Activated naive CD8-positive, alpha-beta T cell treated with anti-CD3 and anti-CD28 coated beads for 36 hours (primary cell): Measurements from ENCODE around the gene ILKAP. TPM values are rescaled to one million over a fixed set of nuclear protein-coding genes. Genes with fewer than 3 reads are reported as not detected.
"Not testable (repeated sequence)": the region's sequence is repeated elsewhere in the genome, so short reads cannot be mapped to it uniquely, and the experiment has no call there.

ENCODE experiments used
- DNase-seq: peaks from one replicate; pipeline ENCODE4 v3.0.0; 2021
- H3K27ac Mint-ChIP-seq: one replicate; pipeline ENCODE4 v1.8.0; 2022; ENCODE audit warnings: mild to moderate bottlenecking, moderate library complexity, mixed read lengths
- H3K27me3 Mint-ChIP-seq: one replicate; pipeline ENCODE4 v1.8.0; 2022; ENCODE audit warnings: mild to moderate bottlenecking, mixed read lengths
- H3K36me3 Mint-ChIP-seq: one replicate; pipeline ENCODE4 v1.8.0; 2021; ENCODE audit warnings: mild to moderate bottlenecking, mixed read lengths
- H3K4me1 Mint-ChIP-seq: one replicate; pipeline ENCODE4 v1.8.0; 2021; ENCODE audit warnings: mixed read lengths
- H3K4me3 Mint-ChIP-seq: one replicate; pipeline ENCODE4 v1.8.0; 2022; ENCODE audit warnings: mild to moderate bottlenecking, moderate library complexity, mixed read lengths
- H3K9me3 Mint-ChIP-seq: one replicate; pipeline ENCODE4 v1.8.0; 2022; ENCODE audit warnings: mixed read lengths
- total RNA-seq, 2 experiments: library from RNA; stranded (reverse); gene quantifications; one replicate each; pipeline ENCODE4 v1.2.3, GENCODE V29; 2021

ILKAP gene
- total RNA-seq, 2 experiments from 2014 or later, result 52.9 to 54.7 TPM

DNA sequence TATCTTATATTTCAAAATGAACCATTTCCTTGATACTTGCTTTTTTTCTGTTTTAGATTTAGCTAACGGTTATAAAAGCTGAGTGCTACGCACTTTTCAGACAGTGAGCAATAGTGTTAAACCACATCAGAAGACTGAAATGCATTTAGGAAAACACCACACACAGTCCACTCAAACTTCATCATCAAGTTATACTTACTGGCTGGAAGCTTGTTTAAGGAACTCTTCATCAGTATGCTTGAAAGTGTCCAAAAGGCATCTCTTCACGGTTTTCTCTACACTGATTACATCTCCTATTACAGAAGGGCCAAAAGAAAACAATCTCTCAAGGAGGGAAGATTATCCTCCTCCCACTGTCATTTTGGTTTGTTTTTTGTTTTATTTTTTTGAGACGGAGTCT lies 19.7 kb downstream of the ILKAP start:
- no peaks in the 10 kb centered on the region for H3K27me3 Mint-ChIP-seq
- H3K4me1 Mint-ChIP-seq, result peaks cover 11% of the 10 kb centered on the region
- DNase-seq, result no peak
- H3K9me3 Mint-ChIP-seq, result no peaks in the 10 kb centered on the region
- no peak overlapping the region for H3K27ac Mint-ChIP-seq
- no peak overlapping the region for H3K4me3 Mint-ChIP-seq
- peaks cover 46% of the 10 kb centered on the region for H3K36me3 Mint-ChIP-seq

DNA sequence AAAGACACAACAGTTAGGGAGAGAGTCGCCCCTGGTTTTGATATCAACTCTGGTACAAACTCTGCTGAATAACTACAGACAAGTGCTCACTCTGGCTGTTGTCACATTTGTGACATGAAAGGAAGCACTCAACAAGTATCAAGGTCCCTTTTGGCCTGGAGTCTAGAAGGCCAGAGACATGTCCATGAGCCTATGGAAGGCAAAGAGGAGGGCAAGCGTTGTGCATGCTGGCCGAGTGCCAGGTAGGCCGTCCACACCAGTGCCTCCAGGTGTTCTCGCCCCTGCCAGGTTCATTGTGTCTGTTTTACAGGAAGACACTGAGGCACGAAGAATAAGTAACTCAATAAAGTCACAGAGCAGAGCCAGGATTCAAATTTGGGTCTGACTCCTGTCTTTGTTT lies 21.1 kb downstream of the ILKAP start:
- Mint-ChIP-seq H3K36me3 (peaks cover 35% of the 10 kb centered on the region), H3K4me3 (no peak overlapping the region), H3K4me1 (peaks cover 11% of the 10 kb centered on the region), H3K27ac (no peak overlapping the region), H3K27me3 (no peaks in the 10 kb centered on the region), H3K9me3 (no peaks in the 10 kb centered on the region)
- no peak for DNase-seq

DNA sequence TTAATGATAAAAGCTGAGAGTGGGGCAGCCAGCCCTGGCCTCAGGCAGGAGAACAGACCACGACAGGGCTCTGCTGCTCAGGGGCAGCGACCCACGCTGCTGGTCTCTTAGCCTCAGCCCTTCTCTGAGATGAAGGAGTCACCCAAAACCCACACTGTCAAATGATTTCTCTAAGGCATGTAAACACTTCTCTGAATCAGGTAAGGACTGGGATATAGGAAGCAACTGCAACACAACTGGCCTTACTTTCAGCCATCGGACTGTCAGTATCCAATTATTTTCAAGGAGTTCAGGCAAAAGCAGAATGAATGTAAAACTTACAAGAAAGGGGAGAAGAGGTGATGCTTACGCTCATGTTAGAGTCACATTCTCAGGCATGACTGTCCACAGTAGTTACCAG lies 22.9 kb downstream of the ILKAP start:
- Mint-ChIP-seq H3K36me3 (peaks cover 32% of the 10 kb centered on the region), H3K4me3 (no peak overlapping the region), H3K27ac (no peak overlapping the region), H3K4me1 (peaks cover 11% of the 10 kb centered on the region), H3K27me3 (no peaks in the 10 kb centered on the region), H3K9me3 (no peaks in the 10 kb centered on the region)
- no peak for DNase-seq

DNA sequence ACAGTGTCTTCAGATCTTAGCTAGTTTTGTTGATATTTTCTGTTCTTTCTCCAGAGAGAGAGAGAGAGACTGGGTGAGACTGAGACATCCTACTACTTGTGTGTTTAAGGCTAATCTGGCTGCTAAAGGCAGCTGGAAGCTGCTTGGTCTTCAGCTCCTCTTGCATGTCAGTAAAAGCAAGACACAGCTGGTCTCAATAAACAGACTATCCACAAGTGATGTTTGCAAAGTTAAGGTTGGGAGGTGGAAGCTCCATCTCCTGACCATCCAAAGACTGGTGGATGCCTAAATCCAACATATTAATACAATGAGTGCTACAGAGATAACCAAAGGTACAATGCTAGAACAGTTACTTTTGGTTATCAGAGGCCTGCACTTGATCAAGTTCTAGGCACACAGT lies 26.9 kb downstream of the ILKAP start:
- no peaks in the 10 kb centered on the region for H3K27me3 Mint-ChIP-seq
- H3K4me1 Mint-ChIP-seq, result no peaks in the 10 kb centered on the region
- H3K4me3 Mint-ChIP-seq, result no peak overlapping the region
- peaks cover 31% of the 10 kb centered on the region for H3K36me3 Mint-ChIP-seq
- H3K9me3 Mint-ChIP-seq, result no peaks in the 10 kb centered on the region
- DNase-seq, result no peak
- H3K27ac Mint-ChIP-seq, result no peak overlapping the region

DNA sequence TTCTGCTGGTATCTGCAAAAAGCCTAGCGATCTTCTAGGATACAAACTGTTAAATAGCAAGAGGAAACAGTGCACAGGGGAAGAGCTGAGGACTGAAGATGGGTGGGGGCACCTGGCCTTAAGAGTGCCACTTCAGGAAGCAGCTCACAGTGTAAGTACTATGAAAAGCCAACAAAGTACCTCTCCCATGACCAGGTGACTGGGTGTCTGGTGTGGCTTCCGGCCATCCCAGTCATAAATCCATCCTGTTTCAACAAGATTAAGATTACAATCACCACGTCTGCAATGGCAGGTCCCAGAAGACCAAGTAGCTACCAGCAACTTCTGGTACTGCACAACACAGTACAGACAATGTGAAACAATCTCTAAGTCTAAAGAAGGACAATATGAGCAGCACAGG lies 28.8 kb downstream of the ILKAP start:
- no peak for DNase-seq
- Mint-ChIP-seq H3K4me3 (no peak overlapping the region), H3K36me3 (peaks cover 26% of the 10 kb centered on the region), H3K27me3 (no peaks in the 10 kb centered on the region), H3K9me3 (no peaks in the 10 kb centered on the region), H3K27ac (no peak overlapping the region), H3K4me1 (no peaks in the 10 kb centered on the region)

DNA sequence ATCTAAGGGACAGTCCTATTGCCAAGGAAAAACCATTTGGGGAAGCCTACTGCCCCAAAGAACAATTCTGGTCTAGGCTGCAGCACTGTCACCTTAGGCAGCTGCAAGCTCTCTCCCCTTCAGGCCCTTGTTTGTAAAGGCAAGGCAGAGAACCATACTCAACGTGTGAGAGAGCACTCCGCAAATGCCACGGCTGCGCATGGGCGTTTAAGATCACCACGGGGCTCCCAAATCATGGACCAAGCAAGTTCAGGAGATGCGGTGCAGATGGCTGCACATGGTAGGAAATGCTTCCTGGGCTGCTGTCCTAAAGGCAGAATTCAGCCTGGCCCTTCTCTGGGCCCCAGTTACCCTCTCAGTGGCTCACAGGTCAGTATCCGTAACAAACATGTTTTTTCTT lies 29.2 kb downstream of the ILKAP start:
- Mint-ChIP-seq H3K27me3 (no peaks in the 10 kb centered on the region), H3K36me3 (peaks cover 22% of the 10 kb centered on the region), H3K4me1 (no peaks in the 10 kb centered on the region), H3K4me3 (no peak overlapping the region), H3K9me3 (no peaks in the 10 kb centered on the region), H3K27ac (no peak overlapping the region)
- DNase-seq, result no peak

DNA sequence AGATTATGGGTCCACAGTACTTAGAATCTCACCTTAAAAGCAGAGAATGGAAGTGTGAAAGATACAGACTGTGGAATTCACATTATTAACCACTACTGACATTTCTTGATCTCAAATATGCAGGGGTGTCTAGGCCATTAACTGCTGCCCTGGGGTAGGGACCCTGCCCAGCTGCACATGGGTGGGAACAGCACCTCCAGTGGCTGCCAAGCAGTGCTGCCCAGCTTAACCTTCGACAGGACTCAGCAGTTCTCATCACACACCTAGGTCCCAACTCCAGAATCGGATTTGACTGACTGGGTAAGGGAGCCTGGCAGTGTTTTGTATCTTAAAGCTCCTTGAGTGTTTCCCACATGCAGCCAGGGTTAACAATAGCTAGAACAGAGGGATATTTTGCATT lies 29.8 kb downstream of the ILKAP start:
- H3K27me3 Mint-ChIP-seq, result no peaks in the 10 kb centered on the region
- no peak for DNase-seq
- H3K4me1 Mint-ChIP-seq, result no peaks in the 10 kb centered on the region
- H3K27ac Mint-ChIP-seq, result no peak overlapping the region
- no peak overlapping the region for H3K4me3 Mint-ChIP-seq
- peaks cover 21% of the 10 kb centered on the region for H3K36me3 Mint-ChIP-seq
- no peaks in the 10 kb centered on the region for H3K9me3 Mint-ChIP-seq

DNA sequence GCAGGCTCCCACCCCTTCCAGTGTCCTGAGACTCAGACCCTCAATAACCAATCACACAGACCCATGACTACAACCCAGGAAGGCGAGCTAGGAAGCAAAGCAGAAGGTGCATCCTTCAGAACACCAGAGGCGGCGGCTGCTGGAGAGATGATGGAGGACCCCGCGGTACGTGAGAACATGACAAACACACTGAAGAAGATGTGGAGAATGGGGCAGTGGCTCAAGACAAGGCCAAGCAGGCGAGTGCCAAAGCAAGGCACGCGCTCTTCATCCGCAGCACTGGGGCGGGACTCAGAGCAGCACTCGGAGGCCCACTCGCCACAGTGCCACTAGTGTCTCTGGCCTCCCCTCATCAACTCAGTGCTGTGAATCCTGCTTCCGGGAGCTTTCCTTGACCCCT lies 31.1 kb downstream of the ILKAP start:
- Mint-ChIP-seq H3K9me3 (no peaks in the 10 kb centered on the region), H3K4me1 (peaks cover 2% of the 10 kb centered on the region), H3K36me3 (peaks cover 21% of the 10 kb centered on the region), H3K4me3 (no peak overlapping the region), H3K27ac (no peak overlapping the region), H3K27me3 (no peaks in the 10 kb centered on the region)
- DNase-seq, result no peak

DNA sequence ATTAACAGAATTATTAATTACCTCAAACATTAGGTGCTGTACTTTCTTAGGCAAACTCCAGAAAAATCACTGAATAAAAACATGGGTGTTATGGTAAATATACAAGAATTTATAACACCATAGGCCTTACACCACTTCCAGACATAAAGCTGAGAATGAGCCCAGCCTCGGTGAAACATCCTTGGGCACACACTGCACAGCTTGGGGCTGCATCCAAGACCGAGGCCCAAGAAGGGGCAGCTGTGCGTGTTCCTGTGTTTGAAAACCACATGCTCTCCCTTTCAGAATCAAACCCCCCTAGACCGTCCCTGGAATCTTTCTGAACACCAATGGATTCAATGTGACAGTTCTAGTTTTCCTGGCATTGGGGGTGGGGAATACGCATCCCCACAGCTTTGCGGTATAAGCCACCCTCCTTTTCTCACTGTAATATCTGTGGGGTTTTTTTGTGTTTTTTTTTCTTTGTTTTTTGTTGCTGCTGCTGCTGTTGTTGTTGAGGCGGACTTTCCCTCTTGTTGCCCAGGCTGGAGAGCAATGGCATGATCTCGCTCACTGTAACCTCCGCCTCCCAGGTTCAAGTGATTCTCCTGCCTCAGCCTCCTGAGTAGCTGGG lies 31.8 kb downstream of the ILKAP start:
- Mint-ChIP-seq H3K27me3 (no peaks in the 10 kb centered on the region), H3K4me1 (peaks cover 2% of the 10 kb centered on the region), H3K27ac (no peak overlapping the region), H3K4me3 (no peak overlapping the region), H3K9me3 (no peaks in the 10 kb centered on the region), H3K36me3 (peaks cover 21% of the 10 kb centered on the region)
- no peak for DNase-seq

DNA sequence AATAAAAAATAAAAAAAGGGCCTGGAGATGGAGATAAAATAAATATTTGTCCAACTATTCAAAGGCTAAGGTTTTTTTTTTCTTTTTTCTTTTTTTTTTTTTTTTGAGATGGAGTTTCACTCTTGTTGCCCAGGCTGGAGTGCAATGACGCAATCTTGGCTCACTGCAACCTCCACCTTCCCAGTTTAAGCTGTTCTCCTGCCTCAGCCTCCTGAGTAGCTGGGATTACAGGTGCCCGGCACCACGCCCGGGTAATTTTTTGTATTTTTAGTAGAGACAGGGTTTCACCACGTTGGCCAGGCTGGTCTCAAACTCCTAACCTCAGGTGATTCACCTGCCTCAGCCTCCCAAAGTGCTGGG lies 32.4 kb downstream of the ILKAP start:
- H3K4me1 Mint-ChIP-seq, DNase-seq, H3K9me3 Mint-ChIP-seq, H3K27me3 Mint-ChIP-seq, H3K4me3 Mint-ChIP-seq: not testable (repeated sequence)
- Mint-ChIP-seq H3K27ac (peak overlapping the region; percentile 17), H3K36me3 (peaks cover 21% of the 10 kb centered on the region)

DNA sequence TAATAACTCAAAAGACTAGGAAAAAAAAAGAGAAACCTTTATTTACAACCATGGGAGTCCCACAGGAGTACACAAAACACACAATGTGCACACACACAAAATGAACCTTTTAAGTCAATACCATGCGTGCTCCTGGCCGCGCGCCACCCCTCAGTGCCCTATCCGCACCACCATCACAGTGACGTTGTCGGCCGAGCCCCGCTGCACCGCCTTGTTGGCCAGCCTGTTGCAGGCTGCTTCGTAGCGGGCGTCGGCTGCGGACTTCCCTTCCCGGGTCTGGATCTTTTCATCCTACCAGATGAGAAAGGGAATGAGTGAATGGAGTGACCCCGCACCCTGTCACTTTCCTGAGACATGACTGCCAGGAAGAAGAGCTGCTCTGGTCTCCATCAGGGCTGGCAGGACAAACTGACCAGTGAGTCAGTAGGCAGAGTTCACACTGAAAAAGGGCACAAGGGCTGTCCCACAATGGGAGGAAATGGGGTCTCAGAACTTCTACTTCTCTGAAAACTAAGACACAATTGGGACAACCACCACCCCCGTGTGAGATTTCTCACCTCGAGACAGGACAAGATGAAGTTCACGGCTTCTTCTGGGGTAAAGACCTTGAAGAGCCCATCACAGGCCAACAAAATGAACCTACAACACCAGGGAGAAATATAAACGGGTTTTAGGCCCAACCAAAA lies 33.0 kb downstream of the ILKAP start:
- DNase-seq, result no peak
- H3K27me3 Mint-ChIP-seq, result peaks cover under 1% of the 10 kb centered on the region
- H3K36me3 Mint-ChIP-seq, result peaks cover 21% of the 10 kb centered on the region
- H3K4me3 Mint-ChIP-seq, result no peak overlapping the region
- H3K27ac Mint-ChIP-seq, result peak overlapping the region; percentile 30
- no peaks in the 10 kb centered on the region for H3K9me3 Mint-ChIP-seq
- peaks cover 2% of the 10 kb centered on the region for H3K4me1 Mint-ChIP-seq

DNA sequence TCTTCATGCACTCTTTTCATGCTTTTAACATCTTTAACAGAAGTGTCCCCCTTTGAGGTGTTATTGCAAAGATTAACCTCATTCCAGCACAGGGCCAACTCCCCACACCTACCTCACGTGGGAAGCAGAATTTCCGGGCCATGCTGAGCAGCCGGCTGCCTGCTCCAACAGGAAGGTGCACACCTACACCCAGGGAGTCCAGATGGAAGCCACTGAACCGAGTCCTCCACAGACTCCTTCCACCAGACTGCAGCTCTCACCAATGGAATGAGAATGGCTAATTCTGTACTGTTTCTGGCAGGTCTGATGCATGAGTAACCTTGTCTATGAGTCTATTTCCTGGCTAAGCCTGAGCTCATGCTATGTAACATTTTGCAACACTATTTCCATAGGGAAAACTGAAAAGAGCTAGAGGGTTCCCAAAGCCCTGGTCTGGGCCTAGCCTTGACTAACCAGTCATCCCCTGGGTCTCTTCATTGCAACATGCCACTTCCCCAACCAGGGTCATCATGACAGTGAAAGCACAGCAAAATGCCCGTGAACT lies 33.7 kb downstream of the ILKAP start:
- Mint-ChIP-seq H3K4me1 (peaks cover 2% of the 10 kb centered on the region), H3K27me3 (peaks cover 8% of the 10 kb centered on the region), H3K9me3 (no peaks in the 10 kb centered on the region), H3K36me3 (peaks cover 21% of the 10 kb centered on the region), H3K4me3 (no peak overlapping the region), H3K27ac (peak overlapping the region; percentile 46)
- DNase-seq, result no peak

DNA sequence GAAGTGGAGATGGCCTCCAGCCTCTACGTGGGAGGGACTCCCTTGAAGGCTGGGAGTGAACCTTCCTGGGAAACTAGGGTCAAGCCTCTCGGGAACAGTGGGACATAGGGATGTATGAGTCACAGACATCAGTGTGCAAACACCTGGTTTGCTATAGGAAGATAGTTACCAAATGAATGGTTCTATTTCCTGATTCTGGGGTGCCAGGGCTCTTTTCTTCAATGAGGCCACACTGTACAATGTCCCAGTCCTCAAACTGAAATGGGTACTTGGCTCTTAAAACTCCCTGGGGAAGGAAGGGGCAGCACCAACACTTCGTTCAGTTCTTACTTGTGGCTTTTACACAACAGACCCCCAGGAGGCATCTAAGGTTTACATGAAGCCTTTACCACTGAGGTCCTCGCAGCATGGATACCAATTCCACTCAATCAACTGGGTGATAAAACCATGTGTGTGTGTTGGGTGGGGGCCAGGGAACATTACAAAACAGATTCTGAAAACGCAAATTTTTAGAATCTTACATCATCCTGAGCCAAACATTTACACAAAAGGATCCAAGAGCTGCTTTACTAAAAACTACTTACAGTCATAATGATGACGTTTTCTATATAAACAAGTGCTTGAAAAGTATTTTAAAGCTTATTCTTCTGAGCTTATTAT lies 34.3 kb downstream of the ILKAP start:
- Mint-ChIP-seq H3K9me3 (no peaks in the 10 kb centered on the region), H3K27me3 (peaks cover 14% of the 10 kb centered on the region), H3K4me3 (no peak overlapping the region), H3K36me3 (peaks cover 21% of the 10 kb centered on the region), H3K27ac (peak overlapping the region; percentile 54), H3K4me1 (peaks cover 2% of the 10 kb centered on the region)
- no peak for DNase-seq

DNA sequence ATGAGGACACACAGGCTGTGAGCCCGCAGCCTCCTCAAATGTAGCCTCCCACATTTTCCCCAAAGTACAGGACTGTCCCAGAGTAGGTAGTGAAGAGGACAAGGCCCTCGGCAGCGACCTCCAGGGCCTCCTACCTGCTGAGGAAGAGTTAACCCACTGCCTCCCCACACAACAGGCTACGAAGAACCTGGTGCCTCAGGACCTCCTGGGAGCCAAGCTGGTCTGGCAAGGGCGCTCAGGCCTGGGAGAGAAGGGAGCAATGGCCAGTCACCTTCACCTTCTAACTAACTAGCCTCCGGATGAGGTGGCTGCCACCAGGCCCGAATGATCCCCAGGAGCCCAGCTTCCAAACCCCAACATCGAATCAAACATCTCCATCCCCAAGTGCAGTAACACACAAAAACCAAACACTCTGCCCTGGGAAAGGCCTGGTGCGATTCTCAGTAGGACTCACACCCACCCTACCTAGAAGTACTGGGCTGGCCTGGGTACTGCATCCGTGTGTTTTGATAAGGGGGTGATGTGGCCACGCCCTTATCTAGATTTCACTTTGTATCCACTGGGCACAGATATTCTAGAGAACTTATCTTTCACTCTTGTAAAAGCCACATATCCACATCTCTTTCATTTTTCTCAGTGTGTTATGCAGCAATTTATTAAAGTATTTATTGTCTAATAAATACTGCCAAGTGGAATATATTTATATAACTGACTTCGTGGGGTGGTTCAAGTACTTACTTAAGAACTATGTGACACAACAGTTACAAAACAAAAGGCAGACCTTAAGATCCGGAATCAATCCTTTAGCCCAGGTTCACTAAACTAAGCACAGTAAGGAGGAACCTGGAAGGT lies 35.1 kb downstream of the ILKAP start:
- H3K27ac Mint-ChIP-seq, result no peak overlapping the region

DNA sequence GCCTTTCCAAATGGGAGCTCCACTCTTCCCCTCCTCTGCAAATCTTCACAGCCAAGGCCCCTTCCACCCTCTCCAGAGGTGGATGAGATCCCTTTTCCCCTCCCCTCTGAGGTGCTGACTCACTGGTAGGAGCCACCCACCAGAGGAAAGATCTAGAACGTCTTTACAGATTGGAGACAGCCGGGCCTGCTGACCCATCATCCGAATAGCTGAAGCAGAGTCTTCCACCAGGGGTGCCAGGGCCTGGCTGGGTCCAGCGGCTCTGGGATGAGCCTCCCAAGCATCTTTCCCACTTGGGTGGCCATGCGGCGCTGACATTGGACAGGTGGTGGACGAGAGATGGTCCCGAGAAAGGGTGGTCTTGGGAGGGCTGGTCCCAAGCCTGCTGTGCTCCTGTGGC lies 35.7 kb downstream of the ILKAP start:
- Mint-ChIP-seq H3K27ac (no peak overlapping the region), H3K4me1 (peaks cover 2% of the 10 kb centered on the region), H3K27me3 (peaks cover 19% of the 10 kb centered on the region), H3K9me3 (no peaks in the 10 kb centered on the region), H3K4me3 (no peak overlapping the region), H3K36me3 (peaks cover 12% of the 10 kb centered on the region)
- no peak for DNase-seq

More for the DNA sequence above, 35.1 kb downstream of the ILKAP start:
- Mint-ChIP-seq H3K4me3 (no peak overlapping the region), H3K9me3 (no peaks in the 10 kb centered on the region), H3K27me3 (peaks cover 14% of the 10 kb centered on the region), H3K36me3 (peaks cover 19% of the 10 kb centered on the region), H3K4me1 (peaks cover 2% of the 10 kb centered on the region)
- DNase-seq, result no peak
